HepG2 (cell line): ENCODE data around the gene SCYL1. TPM values are rescaled to one million over a fixed set of nuclear protein-coding genes. Genes with fewer than 3 reads are reported as not detected.

Experiments used
- BHLHE40 ChIP-seq: IDR thresholded peaks from 2 replicates; pipeline ENCODE4 v1.6.1; 2011; ENCODE audit warnings: low read length, improper control_type of control experiment
- FOXA1 ChIP-seq, 2 experiments: fragments of 450-650 bp in 1 of 2; sonication (generic) in 1 of 2; formaldehyde crosslinking in 1 of 2; IDR thresholded peaks; 2 replicates each; pipeline versions ENCODE4 v1.4.0 to v1.6.1; 2016 to 2020; ENCODE audit warnings: missing genetic modification reagents in 1 of 2
- HDAC6 ChIP-seq: fragments of 200-600 bp; sonication (generic); IDR thresholded peaks from 2 replicates; pipeline ENCODE4 v1.7.0; 2017; ENCODE audit warnings: mild to moderate bottlenecking, antibody characterized with exemption, low read length, low read depth
- HES4 ChIP-seq: sonication (generic); formaldehyde crosslinking; IDR thresholded peaks from 2 replicates; pipeline ENCODE4 v1.9.0; 2021; ENCODE audit warnings: mild to moderate bottlenecking, missing genetic modification reagents, borderline replicate concordance
- HOXA3 ChIP-seq: sonication (generic); formaldehyde crosslinking; IDR thresholded peaks from 2 replicates; pipeline ENCODE4 v1.5.0; 2020; ENCODE audit warnings: missing genetic modification reagents
- IRF1 ChIP-seq: sonication (generic); formaldehyde crosslinking; IDR thresholded peaks from 2 replicates; pipeline ENCODE4 v1.4.0; 2020; ENCODE audit warnings: low read depth, mild to moderate bottlenecking, missing genetic modification reagents
- KDM3A ChIP-seq: IDR thresholded peaks from 2 replicates; pipeline ENCODE4 v1.6.1; 2018; ENCODE audit warnings: low read depth, missing compliant biosample characterization
- NFIC ChIP-seq: IDR thresholded peaks from 2 replicates; pipeline ENCODE4 v1.6.1; 2012; ENCODE audit warnings: mild to moderate bottlenecking, low read length, inconsistent platforms
- PRDM4 ChIP-seq: sonication (generic); formaldehyde crosslinking; IDR thresholded peaks from 2 replicates; pipeline ENCODE4 v1.9.0; 2021; ENCODE audit warnings: missing genetic modification reagents, borderline replicate concordance
- RAD51 ChIP-seq: fragments of 450-650 bp; IDR thresholded peaks from 2 replicates; pipeline ENCODE4 v1.6.1; 2016; ENCODE audit warnings: borderline replicate concordance
- SMYD3 ChIP-seq: sonication (generic); formaldehyde crosslinking; IDR thresholded peaks from 2 replicates; pipeline ENCODE4 v1.8.1; 2023; ENCODE audit warnings: mild to moderate bottlenecking, missing genetic modification reagents
- TBP ChIP-seq: sonication (generic); formaldehyde crosslinking; IDR thresholded peaks from 2 replicates; pipeline ENCODE4 v1.5.0; 2020; ENCODE audit warnings: missing genetic modification reagents
- TFDP2 ChIP-seq: sonication (generic); formaldehyde crosslinking; IDR thresholded peaks from 2 replicates; pipeline ENCODE4 v1.4.0; 2020; ENCODE audit warnings: missing genetic modification reagents
- TGIF2 ChIP-seq: IDR thresholded peaks from 2 replicates; pipeline ENCODE4 v1.6.1; 2016; ENCODE audit warnings: control low read depth, missing compliant biosample characterization
- ZNF3 ChIP-seq: IDR thresholded peaks from 2 replicates; pipeline ENCODE4 v1.7.0; 2017; ENCODE audit warnings: inconsistent platforms
- ZNF607 ChIP-seq: sonication (generic); formaldehyde crosslinking; IDR thresholded peaks from 2 replicates; pipeline ENCODE4 v1.5.1; 2020; ENCODE audit warnings: missing genetic modification reagents, mild to moderate bottlenecking, borderline replicate concordance
- ZNF678 ChIP-seq: sonication (generic); formaldehyde crosslinking; IDR thresholded peaks from 2 replicates; pipeline ENCODE4 v1.4.0; 2020; ENCODE audit warnings: mild to moderate bottlenecking, missing genetic modification reagents
- ZNF781 ChIP-seq: sonication (generic); formaldehyde crosslinking; IDR thresholded peaks from 2 replicates; pipeline ENCODE4 v1.5.1; 2020; ENCODE audit warnings: borderline replicate concordance, mild to moderate bottlenecking, missing genetic modification reagents; ENCODE audit errors: not compliant biosample characterization
- ZSCAN20 ChIP-seq: sonication (generic); formaldehyde crosslinking; IDR thresholded peaks from 2 replicates; pipeline ENCODE4 v1.4.0; 2020; ENCODE audit warnings: missing genetic modification reagents, mild to moderate bottlenecking, borderline replicate concordance
- ZSCAN21 ChIP-seq: sonication (generic); formaldehyde crosslinking; IDR thresholded peaks from 2 replicates; pipeline ENCODE4 v1.8.0; 2022; ENCODE audit warnings: mild to moderate bottlenecking, missing genetic modification reagents, moderate library complexity, borderline replicate concordance
- polyA plus RNA-seq, 8 experiments: library from polyadenylated mRNA; depleted of rRNA in 3 of 8; stranded (reverse) in 7 of 8; unstranded in 1 of 8; fragments of >200 nt; fragmentation: Illumina TruSeq in 4 of 8; extraction: Trizol in 4 of 8; gene quantifications; 2 replicates each; pipeline versions ENCODE4 v1.2.1 to v1.2.3, GENCODE V29; 2011 to 2016; ENCODE audit warnings: low read depth in 4 of 8, missing spikeins in 1 of 8, mixed read lengths in 1 of 8; ENCODE audit not compliant: insufficient read depth in 1 of 8
- total RNA-seq, 5 experiments: library from RNA; depleted of rRNA; stranded (reverse); fragments of >200 nt; fragmentation: Illumina TruSeq; extraction: Trizol; gene quantifications; 2 replicates each; pipeline ENCODE4 v1.2.3, GENCODE V29; 2016; ENCODE audit warnings: low read depth in 1 of 5
- TF ChIP-seq, protein P1 (sequence below): sonication (generic); formaldehyde crosslinking; IDR thresholded peaks from 2 replicates; pipeline ENCODE4 v1.8.0; 2022; ENCODE audit warnings: missing genetic modification reagents, mild to moderate bottlenecking, inconsistent platforms, borderline replicate concordance
- TF ChIP-seq, protein P2 (sequence below): sonication (generic); formaldehyde crosslinking; IDR thresholded peaks from 2 replicates; pipeline ENCODE4 v1.8.1; 2023; ENCODE audit warnings: mild to moderate bottlenecking, moderate library complexity, missing genetic modification reagents

The SCYL1 gene
- total and polyA plus RNA-seq, 2 of the 13 experiments (the other 11 are each of a cell fraction or from before 2014, with no cell fraction given) = 65.9 to 103 TPM

- TF ChIP-seq PRDM4 (CRISPR knock-in tag) = no peak
- TF ChIP-seq HOXA3 (CRISPR knock-in tag) = peak; percentile 92
- TF ChIP-seq, protein P1, sequence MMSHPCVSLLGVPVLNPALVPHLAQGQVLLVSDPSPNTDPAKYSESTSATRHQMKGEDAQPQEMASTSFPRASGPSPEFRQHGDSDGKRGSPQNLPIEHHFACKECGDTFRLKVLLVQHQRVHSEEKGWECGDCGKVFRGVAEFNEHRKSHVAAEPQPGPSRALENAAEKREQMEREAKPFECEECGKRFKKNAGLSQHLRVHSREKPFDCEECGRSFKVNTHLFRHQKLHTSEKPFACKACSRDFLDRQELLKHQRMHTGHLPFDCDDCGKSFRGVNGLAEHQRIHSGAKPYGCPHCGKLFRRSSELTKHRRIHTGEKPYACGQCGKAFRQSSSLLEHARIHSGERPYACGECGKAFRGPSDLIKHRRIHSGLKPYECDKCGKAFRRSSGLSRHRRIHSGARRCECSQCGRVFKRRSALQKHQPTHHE (CRISPR knock-in tag) = no peak; the same call in 1 of the 2 replicates
- peak; percentile 29; the same call in 1 of the 2 replicates for TF ChIP-seq HES4 (CRISPR knock-in tag)
- TF ChIP-seq KDM3A (CRISPR knock-in tag) = no peak
- no peak for TF ChIP-seq HDAC6
- no peak for TF ChIP-seq TBP (CRISPR knock-in tag)
- peak; percentile 73 for TF ChIP-seq ZNF607 (CRISPR knock-in tag)
- peak; percentile 93 for TF ChIP-seq TGIF2 (CRISPR knock-in tag)
- TF ChIP-seq SMYD3 (CRISPR knock-in tag) = peak; percentile 19; the same call in 1 of the 2 replicates
- TF ChIP-seq ZNF678 (CRISPR knock-in tag) = peak; percentile 83
- TF ChIP-seq ZSCAN21 = 0 out of 2 replicates have a peak, but pooled peaks have one; percentile 60
- TF ChIP-seq ZSCAN20 (CRISPR knock-in tag) = no peak
- peak; percentile 87; the same call in 1 of the 2 replicates for TF ChIP-seq IRF1
- TF ChIP-seq, protein P2, sequence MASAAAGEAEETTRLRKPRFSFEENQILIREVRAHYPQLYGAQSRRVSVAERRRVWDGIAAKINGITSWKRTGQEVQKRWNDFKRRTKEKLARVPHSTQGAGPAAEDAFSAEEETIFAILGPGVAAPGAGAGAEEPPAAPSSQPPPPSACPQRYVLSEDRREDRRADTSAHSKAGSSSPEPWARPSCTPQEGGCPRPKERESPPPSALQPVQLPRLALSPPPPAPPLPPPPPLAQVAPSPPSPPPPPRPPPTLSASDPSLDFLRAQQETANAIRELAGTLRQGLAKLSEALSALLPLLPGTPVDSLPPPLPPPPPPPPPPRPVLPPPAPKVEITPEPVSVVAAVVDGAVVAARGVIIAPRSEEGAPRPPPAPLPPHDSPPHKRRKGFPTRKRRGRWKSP (CRISPR knock-in tag) = peak; percentile 94
- no peak for TF ChIP-seq ZNF781 (CRISPR knock-in tag)
- TF ChIP-seq ZNF3 (CRISPR knock-in tag) = no peak
- TF ChIP-seq NFIC = 0 out of 2 replicates have a peak, but pooled peaks have one; percentile 4
- no peak for TF ChIP-seq FOXA1 (IDR thresholded peaks at IDR 0.05)
- TF ChIP-seq FOXA1 (CRISPR knock-in tag; IDR thresholded peaks at IDR 0.05) = peak; percentile 44; the same call in 1 of the 2 replicates
- peak; percentile 94 for TF ChIP-seq TFDP2 (CRISPR knock-in tag)
- peak; percentile 81 for TF ChIP-seq BHLHE40
- TF ChIP-seq RAD51 = no peak
Observed at GRCh38 chr11:65497141-65498041, 27.5 kb upstream of the SCYL1 start (continued).
